ENCODE measurements around the gene KCNJ6. TPM values are rescaled to one million over a fixed set of nuclear protein-coding genes. Genes with fewer than 3 reads are reported as not detected.
"Not testable (repeated sequence)": the region's sequence is repeated elsewhere in the genome, so short reads cannot be mapped to it uniquely, and the experiment has no call there.

The KCNJ6 gene
- total RNA-seq, 6 experiments from 2014 or later = not detected

DNA sequence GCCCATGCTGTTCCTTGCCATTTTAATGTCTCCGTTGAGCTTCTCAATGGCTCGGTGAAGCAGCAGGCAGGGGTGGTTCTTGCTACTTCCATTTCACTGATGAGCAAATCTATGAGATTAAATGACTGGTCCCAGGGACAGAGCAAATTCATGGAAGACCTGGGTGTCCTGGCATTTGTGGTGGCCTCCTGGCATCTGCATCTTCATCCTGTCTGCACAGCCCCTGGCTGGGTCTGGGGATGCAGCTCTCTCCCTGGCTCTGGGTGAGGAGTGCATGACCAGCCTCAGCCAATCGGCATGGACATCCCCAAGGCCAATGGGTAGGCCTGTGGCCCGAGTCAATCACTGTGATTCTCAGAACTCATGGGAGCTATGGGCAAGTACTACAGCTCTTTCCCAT lies 261.7 kb downstream of the KCNJ6 start:
- TF ChIP-seq, protein P1, sequence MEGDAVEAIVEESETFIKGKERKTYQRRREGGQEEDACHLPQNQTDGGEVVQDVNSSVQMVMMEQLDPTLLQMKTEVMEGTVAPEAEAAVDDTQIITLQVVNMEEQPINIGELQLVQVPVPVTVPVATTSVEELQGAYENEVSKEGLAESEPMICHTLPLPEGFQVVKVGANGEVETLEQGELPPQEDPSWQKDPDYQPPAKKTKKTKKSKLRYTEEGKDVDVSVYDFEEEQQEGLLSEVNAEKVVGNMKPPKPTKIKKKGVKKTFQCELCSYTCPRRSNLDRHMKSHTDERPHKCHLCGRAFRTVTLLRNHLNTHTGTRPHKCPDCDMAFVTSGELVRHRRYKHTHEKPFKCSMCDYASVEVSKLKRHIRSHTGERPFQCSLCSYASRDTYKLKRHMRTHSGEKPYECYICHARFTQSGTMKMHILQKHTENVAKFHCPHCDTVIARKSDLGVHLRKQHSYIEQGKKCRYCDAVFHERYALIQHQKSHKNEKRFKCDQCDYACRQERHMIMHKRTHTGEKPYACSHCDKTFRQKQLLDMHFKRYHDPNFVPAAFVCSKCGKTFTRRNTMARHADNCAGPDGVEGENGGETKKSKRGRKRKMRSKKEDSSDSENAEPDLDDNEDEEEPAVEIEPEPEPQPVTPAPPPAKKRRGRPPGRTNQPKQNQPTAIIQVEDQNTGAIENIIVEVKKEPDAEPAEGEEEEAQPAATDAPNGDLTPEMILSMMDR (IDR thresholded peaks at IDR 0.05) = no peak
- H3K9me3 Mint-ChIP-seq = no peaks in the 10 kb centered on the region
- DNase-seq = no peak
- no peaks in the 10 kb centered on the region for H3K36me3 Mint-ChIP-seq (ENCODE audit: low read depth)
- peaks cover 19% of the 10 kb centered on the region for H3K4me1 Mint-ChIP-seq (ENCODE audit: low read depth)
- H3K4me3 Mint-ChIP-seq = no peak overlapping the region
- H3K27me3 Mint-ChIP-seq (ENCODE audit: insufficient read depth) = peaks cover 12% of the 10 kb centered on the region
- no peak overlapping the region for H3K27ac Mint-ChIP-seq

- H3K36me3 Mint-ChIP-seq (ENCODE audit: low read depth) = no peaks in the 10 kb centered on the region
- no peak overlapping the region for H3K27ac Mint-ChIP-seq
- no peak for DNase-seq
- peaks cover 11% of the 10 kb centered on the region for H3K27me3 Mint-ChIP-seq (ENCODE audit: insufficient read depth)
- H3K4me1 Mint-ChIP-seq (ENCODE audit: low read depth) = peaks cover 5% of the 10 kb centered on the region
- H3K9me3 Mint-ChIP-seq = no peaks in the 10 kb centered on the region
- no peak overlapping the region for H3K4me3 Mint-ChIP-seq
- TF ChIP-seq, protein P1 (IDR thresholded peaks at IDR 0.05) = no peak
These were observed 263.1 kb downstream of the KCNJ6 start for GRCh38 chr21:37653201-37653600.

GRCh38 chr21:37647781-37648180 lies 268.5 kb downstream of the KCNJ6 start:
- H3K4me1 Mint-ChIP-seq (ENCODE audit: low read depth) = peaks cover 7% of the 10 kb centered on the region; the same call in 1 of the 2 replicates
- TF ChIP-seq, protein P1 (IDR thresholded peaks at IDR 0.05) = no peak
- DNase-seq = no peak
- H3K36me3 Mint-ChIP-seq (ENCODE audit: low read depth) = no peaks in the 10 kb centered on the region
- H3K27me3 Mint-ChIP-seq (ENCODE audit: insufficient read depth) = peaks cover 11% of the 10 kb centered on the region
- no peak overlapping the region for H3K27ac Mint-ChIP-seq
- H3K9me3 Mint-ChIP-seq = no peaks in the 10 kb centered on the region
- H3K4me3 Mint-ChIP-seq = no peak overlapping the region

DNA sequence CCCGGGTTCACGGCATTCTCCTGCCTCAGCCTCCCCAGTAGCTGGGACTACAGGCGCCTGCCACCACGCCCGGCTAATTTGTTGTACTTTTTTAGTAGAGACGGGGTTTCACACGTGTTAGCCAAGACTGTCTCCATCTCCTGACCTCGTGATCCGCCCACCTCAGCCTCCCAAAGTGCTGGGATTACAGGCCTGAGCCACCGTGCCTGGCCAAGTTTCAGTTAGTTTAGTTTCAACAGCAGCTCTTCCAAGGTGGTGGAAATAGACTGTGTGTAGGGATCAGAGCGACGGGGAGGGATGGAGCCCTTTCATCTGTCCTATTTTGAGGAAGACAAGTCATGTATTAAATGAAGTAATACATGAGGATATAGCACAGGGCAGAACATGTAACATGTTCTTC lies 269.5 kb downstream of the KCNJ6 start:
- not testable (repeated sequence) for H3K27ac Mint-ChIP-seq; DNase-seq; H3K36me3 Mint-ChIP-seq (ENCODE audit: low read depth); H3K4me3 Mint-ChIP-seq; H3K9me3 Mint-ChIP-seq
- H3K4me1 Mint-ChIP-seq (ENCODE audit: low read depth) = peaks cover 16% of the 10 kb centered on the region
- peaks cover 15% of the 10 kb centered on the region for H3K27me3 Mint-ChIP-seq (ENCODE audit: insufficient read depth)

- TF ChIP-seq, protein P1 (IDR thresholded peaks at IDR 0.05) = no peak
- peaks cover 22% of the 10 kb centered on the region for H3K4me1 Mint-ChIP-seq (ENCODE audit: low read depth)
- H3K4me3 Mint-ChIP-seq = no peak overlapping the region
- H3K36me3 Mint-ChIP-seq (ENCODE audit: low read depth) = 0 out of 2 replicates have a peak, but pooled peaks cover 4% of the 10 kb centered on the region
- no peaks in the 10 kb centered on the region for H3K9me3 Mint-ChIP-seq
- H3K27me3 Mint-ChIP-seq (ENCODE audit: insufficient read depth) = peaks cover 19% of the 10 kb centered on the region
- no peak overlapping the region for H3K27ac Mint-ChIP-seq
- DNase-seq = peak; percentile 5
These were observed 270.4 kb downstream of the KCNJ6 start for GRCh38 chr21:37645848-37646247.

GRCh38 chr21:37644636-37645035 lies 271.6 kb downstream of the KCNJ6 start:
- Mint-ChIP-seq H3K9me3 (no peaks in the 10 kb centered on the region), H3K27me3 (ENCODE audit: insufficient read depth) (peaks cover 24% of the 10 kb centered on the region), H3K36me3 (ENCODE audit: low read depth) (0 out of 2 replicates have a peak, but pooled peaks cover 4% of the 10 kb centered on the region), H3K4me1 (ENCODE audit: low read depth) (peaks cover 22% of the 10 kb centered on the region), H3K27ac (no peak overlapping the region), H3K4me3 (no peak overlapping the region)
- no peak for DNase-seq
- TF ChIP-seq, protein P1 (IDR thresholded peaks at IDR 0.05) = no peak

GRCh38 chr21:37643862-37644261 lies 272.4 kb downstream of the KCNJ6 start:
- not testable (repeated sequence) for H3K27ac Mint-ChIP-seq; H3K36me3 Mint-ChIP-seq (ENCODE audit: low read depth); H3K4me3 Mint-ChIP-seq; H3K9me3 Mint-ChIP-seq; DNase-seq
- H3K27me3 Mint-ChIP-seq (ENCODE audit: insufficient read depth) = peaks cover 27% of the 10 kb centered on the region
- peaks cover 22% of the 10 kb centered on the region for H3K4me1 Mint-ChIP-seq (ENCODE audit: low read depth)
